HEK293 (cell line): Measurements from ENCODE around the gene SNAP47.

Source experiments
- GLIS1 ChIP-seq: fragments of 450-650 bp; formaldehyde crosslinking; IDR thresholded peaks from 2 replicates; pipeline ENCODE4 v1.5.1; 2016; ENCODE audit warnings: missing biosample characterization, missing genetic modification characterization
- GLIS2 ChIP-seq: fragments of 450-650 bp; formaldehyde crosslinking; IDR thresholded peaks from 2 replicates; pipeline ENCODE4 v1.5.1; 2016; ENCODE audit warnings: missing biosample characterization, missing genetic modification characterization
- WT1 ChIP-seq: fragments of 450-650 bp; formaldehyde crosslinking; IDR thresholded peaks from 2 replicates; pipeline ENCODE4 v1.5.1; 2016; ENCODE audit warnings: missing biosample characterization, missing genetic modification characterization
- YY1 ChIP-seq: fragments of 450-650 bp; formaldehyde crosslinking; IDR thresholded peaks from 2 replicates; pipeline ENCODE4 v1.5.1; 2018; ENCODE audit warnings: missing biosample characterization, missing genetic modification characterization
- ZBTB20 ChIP-seq: fragments of 450-650 bp; formaldehyde crosslinking; IDR thresholded peaks from 2 replicates; pipeline ENCODE4 v1.5.1; 2016; ENCODE audit warnings: missing biosample characterization, missing genetic modification characterization
- ZEB2 ChIP-seq: fragments of 450-650 bp; formaldehyde crosslinking; IDR thresholded peaks from 2 replicates; pipeline ENCODE4 v1.5.1; 2016; ENCODE audit warnings: missing biosample characterization, missing genetic modification characterization
- ZNF112 ChIP-seq: fragments of 450-650 bp; formaldehyde crosslinking; IDR thresholded peaks from 2 replicates; pipeline ENCODE4 v1.5.0; 2017; ENCODE audit warnings: missing biosample characterization, missing genetic modification characterization
- ZNF221 ChIP-seq: fragments of 450-650 bp; formaldehyde crosslinking; IDR thresholded peaks from 2 replicates; pipeline ENCODE4 v1.5.1; 2017; ENCODE audit warnings: missing biosample characterization, missing genetic modification characterization, borderline replicate concordance
- ZNF501 ChIP-seq: fragments of 450-650 bp; formaldehyde crosslinking; IDR thresholded peaks from 2 replicates; pipeline ENCODE4 v1.5.1; 2016; ENCODE audit warnings: missing biosample characterization, missing genetic modification characterization
- ZNF529 ChIP-seq: fragments of 450-650 bp; formaldehyde crosslinking; IDR thresholded peaks from 2 replicates; pipeline ENCODE4 v1.5.1; 2017; ENCODE audit warnings: missing genetic modification characterization, missing biosample characterization; ENCODE audit not compliant: insufficient replicate concordance
- TF ChIP-seq, protein P1 (sequence below): fragments of 450-650 bp; formaldehyde crosslinking; IDR thresholded peaks from 2 replicates; pipeline ENCODE4 v1.5.1; 2016; ENCODE audit warnings: missing biosample characterization, missing genetic modification characterization, borderline replicate concordance
- TF ChIP-seq, protein P2 (sequence below): fragments of 450-650 bp; formaldehyde crosslinking; IDR thresholded peaks from 2 replicates; pipeline ENCODE4 v1.5.1; 2016; ENCODE audit warnings: missing biosample characterization, missing genetic modification characterization
- TF ChIP-seq, protein P3 (sequence below): fragments of 450-650 bp; formaldehyde crosslinking; conservative IDR thresholded peaks from 2 replicates; pipeline ENCODE4 v1.5.1; 2016; ENCODE audit warnings: low read depth, missing biosample characterization, missing genetic modification characterization
- TF ChIP-seq, protein P4 (sequence below): fragments of 450-650 bp; formaldehyde crosslinking; IDR thresholded peaks from 2 replicates; pipeline ENCODE4 v1.5.1; 2017; ENCODE audit warnings: missing biosample characterization, missing genetic modification characterization
- TF ChIP-seq, protein P5 (sequence below): fragments of 450-650 bp; formaldehyde crosslinking; IDR thresholded peaks from 2 replicates; pipeline ENCODE4 v1.5.1; 2016; ENCODE audit warnings: missing biosample characterization, missing genetic modification characterization
- TF ChIP-seq, protein P6 (sequence below): fragments of 450-650 bp; formaldehyde crosslinking; IDR thresholded peaks from 2 replicates; pipeline ENCODE4 v1.5.1; 2016; ENCODE audit warnings: missing biosample characterization, missing genetic modification characterization, borderline replicate concordance
- TF ChIP-seq, protein P7 (sequence below): fragments of 450-650 bp; formaldehyde crosslinking; IDR thresholded peaks from 2 replicates; pipeline ENCODE4 v1.5.1; 2016; ENCODE audit warnings: missing biosample characterization, missing genetic modification characterization

Gene SNAP47

DNA sequence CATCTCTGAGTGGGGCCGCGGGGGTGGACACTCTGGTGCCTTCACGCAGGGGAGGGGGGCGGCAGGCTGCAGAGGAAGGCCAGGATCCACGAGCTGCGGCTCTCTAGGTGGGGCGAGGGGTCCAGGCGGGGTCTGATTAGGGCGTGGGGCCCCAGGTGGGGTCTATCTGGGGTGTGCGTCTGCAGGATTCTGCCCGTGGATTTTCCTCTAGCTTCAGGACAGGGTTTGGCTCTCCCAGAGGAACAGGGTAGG lies 6.4 kb upstream of the SNAP47 start (continued):
- TF ChIP-seq, protein P1, sequence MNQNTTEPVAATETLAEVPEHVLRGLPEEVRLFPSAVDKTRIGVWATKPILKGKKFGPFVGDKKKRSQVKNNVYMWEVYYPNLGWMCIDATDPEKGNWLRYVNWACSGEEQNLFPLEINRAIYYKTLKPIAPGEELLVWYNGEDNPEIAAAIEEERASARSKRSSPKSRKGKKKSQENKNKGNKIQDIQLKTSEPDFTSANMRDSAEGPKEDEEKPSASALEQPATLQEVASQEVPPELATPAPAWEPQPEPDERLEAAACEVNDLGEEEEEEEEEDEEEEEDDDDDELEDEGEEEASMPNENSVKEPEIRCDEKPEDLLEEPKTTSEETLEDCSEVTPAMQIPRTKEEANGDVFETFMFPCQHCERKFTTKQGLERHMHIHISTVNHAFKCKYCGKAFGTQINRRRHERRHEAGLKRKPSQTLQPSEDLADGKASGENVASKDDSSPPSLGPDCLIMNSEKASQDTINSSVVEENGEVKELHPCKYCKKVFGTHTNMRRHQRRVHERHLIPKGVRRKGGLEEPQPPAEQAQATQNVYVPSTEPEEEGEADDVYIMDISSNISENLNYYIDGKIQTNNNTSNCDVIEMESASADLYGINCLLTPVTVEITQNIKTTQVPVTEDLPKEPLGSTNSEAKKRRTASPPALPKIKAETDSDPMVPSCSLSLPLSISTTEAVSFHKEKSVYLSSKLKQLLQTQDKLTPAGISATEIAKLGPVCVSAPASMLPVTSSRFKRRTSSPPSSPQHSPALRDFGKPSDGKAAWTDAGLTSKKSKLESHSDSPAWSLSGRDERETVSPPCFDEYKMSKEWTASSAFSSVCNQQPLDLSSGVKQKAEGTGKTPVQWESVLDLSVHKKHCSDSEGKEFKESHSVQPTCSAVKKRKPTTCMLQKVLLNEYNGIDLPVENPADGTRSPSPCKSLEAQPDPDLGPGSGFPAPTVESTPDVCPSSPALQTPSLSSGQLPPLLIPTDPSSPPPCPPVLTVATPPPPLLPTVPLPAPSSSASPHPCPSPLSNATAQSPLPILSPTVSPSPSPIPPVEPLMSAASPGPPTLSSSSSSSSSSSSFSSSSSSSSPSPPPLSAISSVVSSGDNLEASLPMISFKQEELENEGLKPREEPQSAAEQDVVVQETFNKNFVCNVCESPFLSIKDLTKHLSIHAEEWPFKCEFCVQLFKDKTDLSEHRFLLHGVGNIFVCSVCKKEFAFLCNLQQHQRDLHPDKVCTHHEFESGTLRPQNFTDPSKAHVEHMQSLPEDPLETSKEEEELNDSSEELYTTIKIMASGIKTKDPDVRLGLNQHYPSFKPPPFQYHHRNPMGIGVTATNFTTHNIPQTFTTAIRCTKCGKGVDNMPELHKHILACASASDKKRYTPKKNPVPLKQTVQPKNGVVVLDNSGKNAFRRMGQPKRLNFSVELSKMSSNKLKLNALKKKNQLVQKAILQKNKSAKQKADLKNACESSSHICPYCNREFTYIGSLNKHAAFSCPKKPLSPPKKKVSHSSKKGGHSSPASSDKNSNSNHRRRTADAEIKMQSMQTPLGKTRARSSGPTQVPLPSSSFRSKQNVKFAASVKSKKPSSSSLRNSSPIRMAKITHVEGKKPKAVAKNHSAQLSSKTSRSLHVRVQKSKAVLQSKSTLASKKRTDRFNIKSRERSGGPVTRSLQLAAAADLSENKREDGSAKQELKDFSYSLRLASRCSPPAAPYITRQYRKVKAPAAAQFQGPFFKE = 0 out of 2 replicates have a peak, but pooled peaks have one; percentile 13
- TF ChIP-seq, protein P2, sequence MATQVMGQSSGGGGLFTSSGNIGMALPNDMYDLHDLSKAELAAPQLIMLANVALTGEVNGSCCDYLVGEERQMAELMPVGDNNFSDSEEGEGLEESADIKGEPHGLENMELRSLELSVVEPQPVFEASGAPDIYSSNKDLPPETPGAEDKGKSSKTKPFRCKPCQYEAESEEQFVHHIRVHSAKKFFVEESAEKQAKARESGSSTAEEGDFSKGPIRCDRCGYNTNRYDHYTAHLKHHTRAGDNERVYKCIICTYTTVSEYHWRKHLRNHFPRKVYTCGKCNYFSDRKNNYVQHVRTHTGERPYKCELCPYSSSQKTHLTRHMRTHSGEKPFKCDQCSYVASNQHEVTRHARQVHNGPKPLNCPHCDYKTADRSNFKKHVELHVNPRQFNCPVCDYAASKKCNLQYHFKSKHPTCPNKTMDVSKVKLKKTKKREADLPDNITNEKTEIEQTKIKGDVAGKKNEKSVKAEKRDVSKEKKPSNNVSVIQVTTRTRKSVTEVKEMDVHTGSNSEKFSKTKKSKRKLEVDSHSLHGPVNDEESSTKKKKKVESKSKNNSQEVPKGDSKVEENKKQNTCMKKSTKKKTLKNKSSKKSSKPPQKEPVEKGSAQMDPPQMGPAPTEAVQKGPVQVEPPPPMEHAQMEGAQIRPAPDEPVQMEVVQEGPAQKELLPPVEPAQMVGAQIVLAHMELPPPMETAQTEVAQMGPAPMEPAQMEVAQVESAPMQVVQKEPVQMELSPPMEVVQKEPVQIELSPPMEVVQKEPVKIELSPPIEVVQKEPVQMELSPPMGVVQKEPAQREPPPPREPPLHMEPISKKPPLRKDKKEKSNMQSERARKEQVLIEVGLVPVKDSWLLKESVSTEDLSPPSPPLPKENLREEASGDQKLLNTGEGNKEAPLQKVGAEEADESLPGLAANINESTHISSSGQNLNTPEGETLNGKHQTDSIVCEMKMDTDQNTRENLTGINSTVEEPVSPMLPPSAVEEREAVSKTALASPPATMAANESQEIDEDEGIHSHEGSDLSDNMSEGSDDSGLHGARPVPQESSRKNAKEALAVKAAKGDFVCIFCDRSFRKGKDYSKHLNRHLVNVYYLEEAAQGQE = no peak
- no peak for TF ChIP-seq ZNF221 (tag by site-specific recombination)
- peak; percentile 38; the same call in 1 of the 2 replicates for TF ChIP-seq ZBTB20 (tag by site-specific recombination)
- TF ChIP-seq GLIS2 (tag by site-specific recombination) = peak; percentile 96
- TF ChIP-seq WT1 = no peak
- TF ChIP-seq ZEB2 (tag by site-specific recombination) = 0 out of 2 replicates have a peak, but pooled peaks have one; percentile 8
- TF ChIP-seq, protein P3, sequence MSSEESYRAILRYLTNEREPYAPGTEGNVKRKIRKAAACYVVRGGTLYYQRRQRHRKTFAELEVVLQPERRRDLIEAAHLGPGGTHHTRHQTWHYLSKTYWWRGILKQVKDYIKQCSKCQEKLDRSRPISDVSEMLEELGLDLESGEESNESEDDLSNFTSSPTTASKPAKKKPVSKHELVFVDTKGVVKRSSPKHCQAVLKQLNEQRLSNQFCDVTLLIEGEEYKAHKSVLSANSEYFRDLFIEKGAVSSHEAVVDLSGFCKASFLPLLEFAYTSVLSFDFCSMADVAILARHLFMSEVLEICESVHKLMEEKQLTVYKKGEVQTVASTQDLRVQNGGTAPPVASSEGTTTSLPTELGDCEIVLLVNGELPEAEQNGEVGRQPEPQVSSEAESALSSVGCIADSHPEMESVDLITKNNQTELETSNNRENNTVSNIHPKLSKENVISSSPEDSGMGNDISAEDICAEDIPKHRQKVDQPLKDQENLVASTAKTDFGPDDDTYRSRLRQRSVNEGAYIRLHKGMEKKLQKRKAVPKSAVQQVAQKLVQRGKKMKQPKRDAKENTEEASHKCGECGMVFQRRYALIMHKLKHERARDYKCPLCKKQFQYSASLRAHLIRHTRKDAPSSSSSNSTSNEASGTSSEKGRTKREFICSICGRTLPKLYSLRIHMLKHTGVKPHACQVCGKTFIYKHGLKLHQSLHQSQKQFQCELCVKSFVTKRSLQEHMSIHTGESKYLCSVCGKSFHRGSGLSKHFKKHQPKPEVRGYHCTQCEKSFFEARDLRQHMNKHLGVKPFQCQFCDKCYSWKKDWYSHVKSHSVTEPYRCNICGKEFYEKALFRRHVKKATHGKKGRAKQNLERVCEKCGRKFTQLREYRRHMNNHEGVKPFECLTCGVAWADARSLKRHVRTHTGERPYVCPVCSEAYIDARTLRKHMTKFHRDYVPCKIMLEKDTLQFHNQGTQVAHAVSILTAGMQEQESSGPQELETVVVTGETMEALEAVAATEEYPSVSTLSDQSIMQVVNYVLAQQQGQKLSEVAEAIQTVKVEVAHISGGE = 0 out of 2 replicates have a peak, but pooled peaks have one; percentile 4
- TF ChIP-seq, protein P4, sequence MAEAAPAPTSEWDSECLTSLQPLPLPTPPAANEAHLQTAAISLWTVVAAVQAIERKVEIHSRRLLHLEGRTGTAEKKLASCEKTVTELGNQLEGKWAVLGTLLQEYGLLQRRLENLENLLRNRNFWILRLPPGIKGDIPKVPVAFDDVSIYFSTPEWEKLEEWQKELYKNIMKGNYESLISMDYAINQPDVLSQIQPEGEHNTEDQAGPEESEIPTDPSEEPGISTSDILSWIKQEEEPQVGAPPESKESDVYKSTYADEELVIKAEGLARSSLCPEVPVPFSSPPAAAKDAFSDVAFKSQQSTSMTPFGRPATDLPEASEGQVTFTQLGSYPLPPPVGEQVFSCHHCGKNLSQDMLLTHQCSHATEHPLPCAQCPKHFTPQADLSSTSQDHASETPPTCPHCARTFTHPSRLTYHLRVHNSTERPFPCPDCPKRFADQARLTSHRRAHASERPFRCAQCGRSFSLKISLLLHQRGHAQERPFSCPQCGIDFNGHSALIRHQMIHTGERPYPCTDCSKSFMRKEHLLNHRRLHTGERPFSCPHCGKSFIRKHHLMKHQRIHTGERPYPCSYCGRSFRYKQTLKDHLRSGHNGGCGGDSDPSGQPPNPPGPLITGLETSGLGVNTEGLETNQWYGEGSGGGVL = peak; percentile 20
- TF ChIP-seq, protein P5, sequence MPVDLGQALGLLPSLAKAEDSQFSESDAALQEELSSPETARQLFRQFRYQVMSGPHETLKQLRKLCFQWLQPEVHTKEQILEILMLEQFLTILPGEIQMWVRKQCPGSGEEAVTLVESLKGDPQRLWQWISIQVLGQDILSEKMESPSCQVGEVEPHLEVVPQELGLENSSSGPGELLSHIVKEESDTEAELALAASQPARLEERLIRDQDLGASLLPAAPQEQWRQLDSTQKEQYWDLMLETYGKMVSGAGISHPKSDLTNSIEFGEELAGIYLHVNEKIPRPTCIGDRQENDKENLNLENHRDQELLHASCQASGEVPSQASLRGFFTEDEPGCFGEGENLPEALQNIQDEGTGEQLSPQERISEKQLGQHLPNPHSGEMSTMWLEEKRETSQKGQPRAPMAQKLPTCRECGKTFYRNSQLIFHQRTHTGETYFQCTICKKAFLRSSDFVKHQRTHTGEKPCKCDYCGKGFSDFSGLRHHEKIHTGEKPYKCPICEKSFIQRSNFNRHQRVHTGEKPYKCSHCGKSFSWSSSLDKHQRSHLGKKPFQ = no peak
- TF ChIP-seq YY1 (tag by site-specific recombination) = no peak
- TF ChIP-seq, protein P6, sequence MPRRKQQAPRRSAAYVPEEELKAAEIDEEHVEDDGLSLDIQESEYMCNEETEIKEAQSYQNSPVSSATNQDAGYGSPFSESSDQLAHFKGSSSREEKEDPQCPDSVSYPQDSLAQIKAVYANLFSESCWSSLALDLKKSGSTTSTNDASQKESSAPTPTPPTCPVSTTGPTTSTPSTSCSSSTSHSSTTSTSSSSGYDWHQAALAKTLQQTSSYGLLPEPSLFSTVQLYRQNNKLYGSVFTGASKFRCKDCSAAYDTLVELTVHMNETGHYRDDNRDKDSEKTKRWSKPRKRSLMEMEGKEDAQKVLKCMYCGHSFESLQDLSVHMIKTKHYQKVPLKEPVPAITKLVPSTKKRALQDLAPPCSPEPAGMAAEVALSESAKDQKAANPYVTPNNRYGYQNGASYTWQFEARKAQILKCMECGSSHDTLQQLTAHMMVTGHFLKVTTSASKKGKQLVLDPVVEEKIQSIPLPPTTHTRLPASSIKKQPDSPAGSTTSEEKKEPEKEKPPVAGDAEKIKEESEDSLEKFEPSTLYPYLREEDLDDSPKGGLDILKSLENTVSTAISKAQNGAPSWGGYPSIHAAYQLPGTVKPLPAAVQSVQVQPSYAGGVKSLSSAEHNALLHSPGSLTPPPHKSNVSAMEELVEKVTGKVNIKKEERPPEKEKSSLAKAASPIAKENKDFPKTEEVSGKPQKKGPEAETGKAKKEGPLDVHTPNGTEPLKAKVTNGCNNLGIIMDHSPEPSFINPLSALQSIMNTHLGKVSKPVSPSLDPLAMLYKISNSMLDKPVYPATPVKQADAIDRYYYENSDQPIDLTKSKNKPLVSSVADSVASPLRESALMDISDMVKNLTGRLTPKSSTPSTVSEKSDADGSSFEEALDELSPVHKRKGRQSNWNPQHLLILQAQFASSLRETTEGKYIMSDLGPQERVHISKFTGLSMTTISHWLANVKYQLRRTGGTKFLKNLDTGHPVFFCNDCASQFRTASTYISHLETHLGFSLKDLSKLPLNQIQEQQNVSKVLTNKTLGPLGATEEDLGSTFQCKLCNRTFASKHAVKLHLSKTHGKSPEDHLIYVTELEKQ (tag by site-specific recombination) = no peak
- TF ChIP-seq ZNF112 = no peak
- no peak for TF ChIP-seq ZNF529 (tag by site-specific recombination)
- no peak for TF ChIP-seq GLIS1 (tag by site-specific recombination)
- TF ChIP-seq ZNF501 (tag by site-specific recombination) = peak; percentile 55; the same call in 1 of the 2 replicates
- TF ChIP-seq, protein P7, sequence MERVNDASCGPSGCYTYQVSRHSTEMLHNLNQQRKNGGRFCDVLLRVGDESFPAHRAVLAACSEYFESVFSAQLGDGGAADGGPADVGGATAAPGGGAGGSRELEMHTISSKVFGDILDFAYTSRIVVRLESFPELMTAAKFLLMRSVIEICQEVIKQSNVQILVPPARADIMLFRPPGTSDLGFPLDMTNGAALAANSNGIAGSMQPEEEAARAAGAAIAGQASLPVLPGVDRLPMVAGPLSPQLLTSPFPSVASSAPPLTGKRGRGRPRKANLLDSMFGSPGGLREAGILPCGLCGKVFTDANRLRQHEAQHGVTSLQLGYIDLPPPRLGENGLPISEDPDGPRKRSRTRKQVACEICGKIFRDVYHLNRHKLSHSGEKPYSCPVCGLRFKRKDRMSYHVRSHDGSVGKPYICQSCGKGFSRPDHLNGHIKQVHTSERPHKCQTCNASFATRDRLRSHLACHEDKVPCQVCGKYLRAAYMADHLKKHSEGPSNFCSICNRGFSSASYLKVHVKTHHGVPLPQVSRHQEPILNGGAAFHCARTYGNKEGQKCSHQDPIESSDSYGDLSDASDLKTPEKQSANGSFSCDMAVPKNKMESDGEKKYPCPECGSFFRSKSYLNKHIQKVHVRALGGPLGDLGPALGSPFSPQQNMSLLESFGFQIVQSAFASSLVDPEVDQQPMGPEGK (tag by site-specific recombination) = peak; percentile 24
